H9 (cell line): Measurements from ENCODE around the gene IGF2R. TPM values are rescaled to one million over a fixed set of nuclear protein-coding genes. Genes with fewer than 3 reads are reported as not detected.

Experiments used
- DNase-seq: peaks from one replicate; pipeline ENCODE4 v3.0.0-alpha.2; 2017
- H2AFZ ChIP-seq: one replicate; pipeline ENCODE4 v1.6.1; 2013; ENCODE audit warnings: mild to moderate bottlenecking, low read length, control low read depth, moderate library complexity
- H2AK5ac ChIP-seq: 2 replicates; pipeline ENCODE4 v1.6.1; 2013; ENCODE audit warnings: low read length, control low read depth, mixed read lengths; ENCODE audit not compliant: insufficient read length
- H2BK120ac ChIP-seq: one replicate; pipeline ENCODE4 v1.6.1; 2013; ENCODE audit warnings: low read depth, mild to moderate bottlenecking, low read length, control low read depth, inconsistent platforms; ENCODE audit not compliant: poor library complexity, severe bottlenecking
- H2BK12ac ChIP-seq: 2 replicates; pipeline ENCODE4 v1.6.1; 2013; ENCODE audit warnings: low read length, control low read depth, mixed read lengths, low read depth; ENCODE audit not compliant: insufficient read length
- H2BK15ac ChIP-seq: 2 replicates; pipeline ENCODE4 v1.6.1; 2013; ENCODE audit warnings: low read depth, low read length, control low read depth
- H2BK20ac ChIP-seq: one replicate; pipeline ENCODE4 v1.6.1; 2013; ENCODE audit warnings: low read depth, mild to moderate bottlenecking, low read length, control low read depth, inconsistent platforms; ENCODE audit not compliant: poor library complexity, severe bottlenecking
- H2BK5ac ChIP-seq: 2 replicates; pipeline ENCODE4 v1.6.1; 2013; ENCODE audit warnings: low read length, control low read depth, mixed read lengths; ENCODE audit not compliant: insufficient read length
- H3K14ac ChIP-seq: 2 replicates; pipeline ENCODE4 v1.6.1; 2013; ENCODE audit warnings: low read length, control low read depth; ENCODE audit not compliant: insufficient read depth
- H3K18ac ChIP-seq: 2 replicates; pipeline ENCODE4 v1.6.1; 2013; ENCODE audit warnings: low read depth, mild to moderate bottlenecking, mixed read lengths, low read length, control low read depth; ENCODE audit not compliant: insufficient read length
- H3K23ac ChIP-seq: 2 replicates; pipeline ENCODE4 v1.6.1; 2013; ENCODE audit warnings: low read length, control low read depth, mixed read lengths, low read depth; ENCODE audit not compliant: insufficient read length
- H3K23me2 ChIP-seq: 2 replicates; pipeline ENCODE4 v1.6.1; 2013; ENCODE audit warnings: low read depth, mild to moderate bottlenecking, mixed read lengths, low read length, control low read depth; ENCODE audit not compliant: insufficient read length, poor library complexity, severe bottlenecking
- H3K27ac ChIP-seq: 2 replicates; pipeline ENCODE4 v1.5.1; 2013; ENCODE audit warnings: low read length, control low read depth, mixed read lengths, low read depth; ENCODE audit not compliant: insufficient read length
- H3K27me3 ChIP-seq: 2 replicates; pipeline ENCODE4 v1.6.1; 2013; ENCODE audit warnings: low read length, control low read depth, inconsistent platforms; ENCODE audit not compliant: insufficient read depth
- H3K4ac ChIP-seq: 2 replicates; pipeline ENCODE4 v1.6.1; 2013; ENCODE audit warnings: low read depth, mild to moderate bottlenecking, control low read depth, inconsistent platforms, low read length, moderate library complexity
- H3K4me1 ChIP-seq: 2 replicates; pipeline ENCODE4 v1.6.1; 2013; ENCODE audit warnings: low read length, control low read depth, inconsistent platforms; ENCODE audit not compliant: insufficient read depth
- H3K4me2 ChIP-seq: 2 replicates; pipeline ENCODE4 v1.6.1; 2013; ENCODE audit warnings: low read length, control low read depth, mixed read lengths; ENCODE audit not compliant: insufficient read length, insufficient read depth
- H3K56ac ChIP-seq: 2 replicates; pipeline ENCODE4 v1.6.1; 2013; ENCODE audit warnings: low read depth, mild to moderate bottlenecking, mixed read lengths, low read length, control low read depth; ENCODE audit not compliant: insufficient read length
- H3K79me1 ChIP-seq: 2 replicates; pipeline ENCODE4 v1.6.1; 2013; ENCODE audit warnings: low read depth, mild to moderate bottlenecking, moderate library complexity, low read length, control low read depth, inconsistent platforms; ENCODE audit not compliant: insufficient read depth, poor library complexity, severe bottlenecking
- H3K79me2 ChIP-seq: 2 replicates; pipeline ENCODE4 v1.6.1; 2013; ENCODE audit warnings: low read length, control low read depth, inconsistent platforms; ENCODE audit not compliant: insufficient read depth
- H3K9ac ChIP-seq: 2 replicates; pipeline ENCODE4 v1.6.1; 2013; ENCODE audit warnings: low read length, control low read depth, mixed read lengths; ENCODE audit not compliant: insufficient read length; ENCODE audit errors: extremely low read depth
- H3K9me3 ChIP-seq: one replicate; pipeline ENCODE4 v1.6.1; 2013; ENCODE audit warnings: low read depth, low read length, inconsistent platforms; ENCODE audit not compliant: control insufficient read depth
- H3T11ph ChIP-seq: one replicate; pipeline ENCODE4 v1.6.1; 2013; ENCODE audit warnings: mild to moderate bottlenecking, low read length, control low read depth, inconsistent platforms
- H4K20me1 ChIP-seq: one replicate; pipeline ENCODE4 v1.6.1; 2013; ENCODE audit not compliant: control insufficient read depth, insufficient read length, insufficient read depth
- H4K5ac ChIP-seq: 2 replicates; pipeline ENCODE4 v1.6.1; 2013; ENCODE audit warnings: low read depth, mild to moderate bottlenecking, mixed read lengths, low read length, control low read depth; ENCODE audit not compliant: insufficient read length
- H4K8ac ChIP-seq: replicated peaks from 2 replicates; pipeline ENCODE4 v1.6.1; 2013; ENCODE audit warnings: low read length, control low read depth, mixed read lengths, low read depth; ENCODE audit not compliant: insufficient read length
- H4K91ac ChIP-seq: 2 replicates; pipeline ENCODE4 v1.6.1; 2013; ENCODE audit warnings: low read depth, mild to moderate bottlenecking, moderate library complexity, mixed read lengths, low read length, control low read depth; ENCODE audit not compliant: insufficient read length
- H3K27ac Mint-ChIP-seq, 3 experiments: 2 replicates in 2 of 3; 3 replicates in 1 of 3; pipeline ENCODE4 v1.8.0; 2020 to 2021; ENCODE audit warnings: mixed read lengths in 3 of 3, mild to moderate bottlenecking in 1 of 3, moderate library complexity in 1 of 3
- H3K27me3 Mint-ChIP-seq: 2 replicates; pipeline ENCODE4 v1.8.0; 2021; ENCODE audit warnings: low read depth, mild to moderate bottlenecking, moderate library complexity, mixed read lengths
- H3K36me3 Mint-ChIP-seq, 3 experiments: 2 replicates in 2 of 3; 3 replicates in 1 of 3; pipeline ENCODE4 v1.8.0; 2020 to 2021; ENCODE audit warnings: low read depth in 3 of 3, mixed read lengths in 3 of 3; ENCODE audit not compliant: insufficient read depth in 1 of 3
- H3K4me1 Mint-ChIP-seq, 2 experiments: 2 replicates each; pipeline ENCODE4 v1.8.0; 2020; ENCODE audit warnings: mixed read lengths in 2 of 2
- H3K4me3 Mint-ChIP-seq, 2 experiments: 2 replicates in 1 of 2; 3 replicates in 1 of 2; pipeline ENCODE4 v1.8.0; 2020 to 2021; ENCODE audit warnings: mild to moderate bottlenecking in 2 of 2, mixed read lengths in 2 of 2, moderate library complexity in 1 of 2
- H3K9me3 Mint-ChIP-seq, 2 experiments: 2 replicates in 1 of 2; 3 replicates in 1 of 2; pipeline ENCODE4 v1.8.0; 2020; ENCODE audit warnings: mild to moderate bottlenecking in 2 of 2, mixed read lengths in 2 of 2, moderate library complexity in 1 of 2
- WGBS: extraction: QIAGEN DNeasy Blood & Tissue Kit; methylation state at CpG from one replicate; pipeline ENCODE4 v1.1.7; 2013; ENCODE audit warnings: missing lambda C conversion rate, low lambda C conversion rate, mixed read lengths; ENCODE audit not compliant: insufficient read length; ENCODE audit errors: extremely low coverage; 5-methylcytosine and 5-hydroxymethylcytosine counted together
- total RNA-seq: library from RNA; stranded (reverse); gene quantifications from 2 replicates; pipeline ENCODE4 v1.2.1, GENCODE V29; 2021
- TF ChIP-seq, protein P1 (sequence below): fragments of 200-600 bp; sonication (generic); conservative IDR thresholded peaks from 3 replicates; pipeline ENCODE4 v1.8.0; 2021; ENCODE audit warnings: antibody characterized with exemption, mild to moderate bottlenecking

IGF2R gene
- total RNA-seq, 1 experiment from 2014 or later: 66.7 TPM

DNA sequence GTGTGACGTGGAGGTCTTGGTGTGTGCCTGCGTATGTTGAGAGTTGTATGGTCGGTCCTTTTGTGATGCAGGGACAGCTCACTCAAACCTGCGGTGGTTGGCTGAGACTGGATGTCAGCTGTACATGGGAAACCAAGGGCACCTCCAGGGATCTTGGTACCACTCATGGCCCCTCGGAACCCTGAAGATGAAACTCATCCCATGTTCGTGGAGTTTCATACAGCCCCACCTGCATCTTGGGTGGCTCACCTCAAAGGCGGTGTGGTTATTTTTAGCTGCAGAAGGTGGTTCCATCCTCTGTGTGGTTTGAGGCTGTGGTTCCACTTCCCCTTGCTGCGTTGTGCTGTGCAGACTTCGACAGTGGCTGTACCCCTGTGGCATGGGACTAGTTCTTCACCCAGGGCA is 100.2 kb downstream of the IGF2R start:
- H3K27ac Mint-ChIP-seq: no peak overlapping the region
- H3K79me1 ChIP-seq: no peaks in the 10 kb centered on the region

More for the DNA sequence above, 100.2 kb downstream of the IGF2R start:
- TF ChIP-seq, protein P1, sequence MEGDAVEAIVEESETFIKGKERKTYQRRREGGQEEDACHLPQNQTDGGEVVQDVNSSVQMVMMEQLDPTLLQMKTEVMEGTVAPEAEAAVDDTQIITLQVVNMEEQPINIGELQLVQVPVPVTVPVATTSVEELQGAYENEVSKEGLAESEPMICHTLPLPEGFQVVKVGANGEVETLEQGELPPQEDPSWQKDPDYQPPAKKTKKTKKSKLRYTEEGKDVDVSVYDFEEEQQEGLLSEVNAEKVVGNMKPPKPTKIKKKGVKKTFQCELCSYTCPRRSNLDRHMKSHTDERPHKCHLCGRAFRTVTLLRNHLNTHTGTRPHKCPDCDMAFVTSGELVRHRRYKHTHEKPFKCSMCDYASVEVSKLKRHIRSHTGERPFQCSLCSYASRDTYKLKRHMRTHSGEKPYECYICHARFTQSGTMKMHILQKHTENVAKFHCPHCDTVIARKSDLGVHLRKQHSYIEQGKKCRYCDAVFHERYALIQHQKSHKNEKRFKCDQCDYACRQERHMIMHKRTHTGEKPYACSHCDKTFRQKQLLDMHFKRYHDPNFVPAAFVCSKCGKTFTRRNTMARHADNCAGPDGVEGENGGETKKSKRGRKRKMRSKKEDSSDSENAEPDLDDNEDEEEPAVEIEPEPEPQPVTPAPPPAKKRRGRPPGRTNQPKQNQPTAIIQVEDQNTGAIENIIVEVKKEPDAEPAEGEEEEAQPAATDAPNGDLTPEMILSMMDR: no peak
- Histone ChIP-seq H2BK120ac (no peak overlapping the region), H4K91ac (no peak overlapping the region), H2AK5ac (no peak overlapping the region), H3K23ac (no peak overlapping the region), H3K23me2 (no peaks in the 10 kb centered on the region), H3K9ac (no peak overlapping the region), H3K4ac (no peak overlapping the region), H3K14ac (no peak overlapping the region), H3K4me1 (no peaks in the 10 kb centered on the region), H3K56ac (no peak overlapping the region), H2BK12ac (no peak overlapping the region), H2BK20ac (no peak overlapping the region), H2BK15ac (no peak overlapping the region), H4K8ac (no peak overlapping the region), H3K18ac (no peak overlapping the region), H3K9me3 (no peaks in the 10 kb centered on the region), H3K79me2 (no peaks in the 10 kb centered on the region), H3K27ac (no peak overlapping the region), H3T11ph (no peak overlapping the region), H2BK5ac (no peak overlapping the region), H3K27me3 (no peaks in the 10 kb centered on the region), H4K20me1 (no peaks in the 10 kb centered on the region), H4K5ac (no peak overlapping the region), H2AFZ (no peak overlapping the region), H3K4me2 (no peak overlapping the region)
- no peaks in the 10 kb centered on the region for H3K27me3 Mint-ChIP-seq
- no peak for DNase-seq
- peaks cover 61 to 89% (median 82%) of the 10 kb centered on the region in 3 experiments; a peak in 6 of 7 replicates for H3K36me3 Mint-ChIP-seq
- no CpG with 5 or more reads among the region's 9 CpGs for WGBS
- peaks cover 0 to 2% of the 10 kb centered on the region in 2 experiments; a peak in 1 of 4 replicates for H3K4me1 Mint-ChIP-seq
- no peaks in the 10 kb centered on the region for H3K9me3 Mint-ChIP-seq
- H3K4me3 Mint-ChIP-seq: no peak overlapping the region
